A673 (cell line): ENCODE data around the gene CENATAC. TPM values are rescaled to one million over a fixed set of nuclear protein-coding genes. Genes with fewer than 3 reads are reported as not detected.
"Not testable (repeated sequence)": the region's sequence is repeated elsewhere in the genome, so short reads cannot be mapped to it uniquely, and the experiment has no call there.

Source experiments
- BruUV-seq: library from RNA; stranded (reverse); fragments of 400-500 nt; replicated peaks from 2 replicates; lab custom pipeline; 2021; lab: Mats Ljungman, UMichigan
- CTCF ChIA-PET: fragments of 300-600 bp; sonication (Branson Sonifier 250); formaldehyde crosslinking; loops from one replicate; lab custom pipeline; 2022; ENCODE audit warnings: antibody characterized with exemption; lab: Charles Lee
- POLR2A ChIA-PET: fragments of 300-600 bp; sonication (Branson Sonifier 250); formaldehyde crosslinking; loops from one replicate; lab custom pipeline; 2022; ENCODE audit warnings: antibody characterized with exemption; ENCODE audit not compliant: low non-redundant PET; lab: Charles Lee
- DNase-seq: peaks from one replicate; pipeline ENCODE4 v3.0.0-alpha.2; 2015; ENCODE audit warnings: low spot score
- H3K27ac ChIP-seq: fragments of 200-600 bp; sonication (generic); 2 replicates; pipeline ENCODE4 v1.5.1; 2016; ENCODE audit warnings: mixed run types, low read depth, mild to moderate bottlenecking, mixed read lengths, antibody characterized with exemption, low read length; ENCODE audit not compliant: poor library complexity, severe bottlenecking
- H3K27me3 ChIP-seq: fragments of 200-600 bp; sonication (generic); replicated peaks from 2 replicates; pipeline ENCODE4 v1.6.1; 2017; ENCODE audit warnings: mixed run types, low read depth, mild to moderate bottlenecking, mixed read lengths, antibody characterized with exemption, low read length; ENCODE audit not compliant: insufficient read depth, poor library complexity
- H3K36me3 ChIP-seq: fragments of 200-600 bp; sonication (generic); 2 replicates; pipeline ENCODE4 v1.6.1; 2016; ENCODE audit warnings: mixed run types, mild to moderate bottlenecking, mixed read lengths, antibody characterized with exemption, low read length; ENCODE audit not compliant: insufficient read depth, poor library complexity, severe bottlenecking
- H3K4me1 ChIP-seq: fragments of 200-600 bp; sonication (generic); 2 replicates; pipeline ENCODE4 v1.6.1; 2017; ENCODE audit warnings: mixed run types, mild to moderate bottlenecking, mixed read lengths, antibody characterized with exemption, low read length; ENCODE audit not compliant: insufficient read depth, poor library complexity, severe bottlenecking
- H3K4me3 ChIP-seq: fragments of 200-600 bp; sonication (generic); 2 replicates; pipeline ENCODE4 v1.5.1; 2016; ENCODE audit warnings: low read depth, mixed run types, mild to moderate bottlenecking, mixed read lengths, low read length; ENCODE audit not compliant: poor library complexity, severe bottlenecking
- H3K9me3 ChIP-seq: fragments of 200-600 bp; sonication (generic); 2 replicates; pipeline ENCODE4 v1.6.1; 2016; ENCODE audit warnings: mixed run types, low read depth, mild to moderate bottlenecking, mixed read lengths, antibody characterized with exemption, low read length; ENCODE audit not compliant: poor library complexity, severe bottlenecking
- EZH2 ChIP-seq: fragments of 200-600 bp; sonication (generic); IDR thresholded peaks from 2 replicates; pipeline ENCODE4 v1.6.1; 2017; ENCODE audit warnings: borderline replicate concordance, low read depth, mild to moderate bottlenecking, mixed read lengths, antibody characterized with exemption, low read length; ENCODE audit not compliant: poor library complexity, severe bottlenecking
- intact Hi-C: fragments of 100-400 bp; cut with micrococcal nuclease; formaldehyde crosslinking; loops from one replicate; pipeline ENCODE4 v1.10.0; 2022; ENCODE audit not compliant: unreplicated experiment
- total RNA-seq: library from RNA; stranded (reverse); gene quantifications from 2 replicates; pipeline ENCODE4 v1.2.3, GENCODE V29; 2021
- TF ChIP-seq, protein P1 (sequence below): fragments of 300-800, 200-600 bp; sonication (generic); conservative IDR thresholded peaks from 2 replicates; pipeline ENCODE4 v1.5.1; 2017; ENCODE audit warnings: low read depth, mild to moderate bottlenecking, antibody characterized with exemption, low read length, moderate library complexity, mixed read lengths

The CENATAC gene
- total RNA-seq, 1 experiment from 2014 or later = 57.4 TPM

DNA sequence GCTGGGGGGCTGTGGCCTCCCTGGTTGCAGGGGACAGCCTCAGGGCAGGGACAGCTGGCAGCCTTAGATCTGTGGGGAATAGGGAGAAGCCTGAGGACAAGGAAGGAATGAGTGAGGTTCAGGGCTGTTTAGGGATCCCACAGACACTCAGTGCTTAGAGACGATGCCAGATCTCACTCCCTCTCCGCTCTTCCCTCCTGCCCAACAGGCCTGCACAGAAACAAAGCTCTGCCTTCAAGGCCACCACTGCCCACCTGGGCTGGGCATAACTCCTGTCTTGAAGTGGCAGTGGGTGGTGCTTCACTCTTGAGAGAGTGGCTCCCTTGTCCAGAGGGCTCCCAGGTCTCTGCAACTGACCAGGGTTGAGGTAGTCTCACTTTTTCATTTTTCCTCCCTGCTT lies 13.1 kb upstream of the CENATAC start:
- POLR2A ChIA-PET = no interaction called here
- Histone ChIP-seq H3K4me1 (no peaks in the 10 kb centered on the region), H3K36me3 (no peaks in the 10 kb centered on the region), H3K27ac (no peak overlapping the region), H3K9me3 (no peaks in the 10 kb centered on the region), H3K27me3 (no peaks in the 10 kb centered on the region), H3K4me3 (no peak overlapping the region)
- intact Hi-C loops = no loop called here
- BruUV-seq = no TSS peak
- CTCF ChIA-PET = interaction anchor here (0.6 kb wide), 1 partner anchor 287 kb away, joined by 3 read pairs; no protein-coding TSS in a partner anchor
- TF ChIP-seq EZH2 = no peak
- TF ChIP-seq, protein P1, sequence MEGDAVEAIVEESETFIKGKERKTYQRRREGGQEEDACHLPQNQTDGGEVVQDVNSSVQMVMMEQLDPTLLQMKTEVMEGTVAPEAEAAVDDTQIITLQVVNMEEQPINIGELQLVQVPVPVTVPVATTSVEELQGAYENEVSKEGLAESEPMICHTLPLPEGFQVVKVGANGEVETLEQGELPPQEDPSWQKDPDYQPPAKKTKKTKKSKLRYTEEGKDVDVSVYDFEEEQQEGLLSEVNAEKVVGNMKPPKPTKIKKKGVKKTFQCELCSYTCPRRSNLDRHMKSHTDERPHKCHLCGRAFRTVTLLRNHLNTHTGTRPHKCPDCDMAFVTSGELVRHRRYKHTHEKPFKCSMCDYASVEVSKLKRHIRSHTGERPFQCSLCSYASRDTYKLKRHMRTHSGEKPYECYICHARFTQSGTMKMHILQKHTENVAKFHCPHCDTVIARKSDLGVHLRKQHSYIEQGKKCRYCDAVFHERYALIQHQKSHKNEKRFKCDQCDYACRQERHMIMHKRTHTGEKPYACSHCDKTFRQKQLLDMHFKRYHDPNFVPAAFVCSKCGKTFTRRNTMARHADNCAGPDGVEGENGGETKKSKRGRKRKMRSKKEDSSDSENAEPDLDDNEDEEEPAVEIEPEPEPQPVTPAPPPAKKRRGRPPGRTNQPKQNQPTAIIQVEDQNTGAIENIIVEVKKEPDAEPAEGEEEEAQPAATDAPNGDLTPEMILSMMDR = no peak
- no peak for DNase-seq

DNA sequence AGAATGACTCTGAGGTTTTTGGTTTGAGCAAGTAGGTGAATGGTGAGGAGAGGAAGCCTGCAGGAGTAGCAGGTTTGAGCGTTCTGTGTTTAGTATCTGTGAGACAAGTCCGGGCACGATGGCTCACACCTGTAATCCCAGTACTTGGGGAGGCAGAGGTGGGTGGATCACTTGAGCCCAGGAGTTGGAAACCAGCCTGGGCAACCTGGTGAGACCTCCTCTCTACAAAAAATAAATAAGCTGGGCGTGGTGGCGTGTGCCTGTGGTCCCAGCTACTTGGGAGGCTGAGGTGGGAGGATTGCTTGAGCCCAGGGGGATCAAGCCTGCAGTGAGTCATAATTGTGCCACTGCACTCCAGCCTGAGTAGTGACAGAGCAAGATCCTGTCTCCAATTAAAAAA lies 9.7 kb upstream of the CENATAC start:
- Histone ChIP-seq H3K27ac (no peak overlapping the region), H3K36me3 (no peaks in the 10 kb centered on the region), H3K4me1 (no peaks in the 10 kb centered on the region), H3K9me3 (no peaks in the 10 kb centered on the region), H3K27me3 (no peaks in the 10 kb centered on the region), H3K4me3 (no peak overlapping the region)
- intact Hi-C loops = no loop called here
- TF ChIP-seq, protein P1 = no peak
- TF ChIP-seq EZH2 = no peak
- BruUV-seq = no TSS peak
- CTCF ChIA-PET = no interaction called here
- POLR2A ChIA-PET = no interaction called here
- DNase-seq = no peak

DNA sequence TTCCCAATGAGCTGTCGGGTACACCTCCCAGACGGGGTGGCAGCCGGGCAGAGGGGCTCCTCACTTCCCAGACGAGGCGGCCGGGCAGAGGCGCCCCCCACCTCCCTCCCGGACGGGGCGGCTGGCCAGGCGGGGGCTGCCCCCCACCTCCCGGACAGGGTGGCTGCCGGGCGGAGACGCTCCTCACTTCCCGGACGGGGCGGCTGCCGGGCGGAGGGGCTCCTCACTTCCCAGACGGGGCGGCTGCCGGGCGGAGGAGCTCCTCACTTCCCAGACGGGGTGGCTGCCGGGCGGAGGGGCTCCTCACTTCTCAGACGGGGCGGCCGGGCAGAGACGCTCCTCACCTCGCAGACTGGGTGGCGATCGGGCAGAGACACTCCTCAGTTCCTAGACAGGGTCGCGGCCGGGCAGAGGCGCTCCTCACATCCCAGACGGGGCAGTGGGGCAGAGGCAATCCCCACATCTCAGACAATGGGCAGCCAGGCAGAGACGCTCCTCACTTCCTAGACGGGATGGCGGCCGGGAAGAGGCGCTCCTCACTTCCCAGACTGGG lies 6.4 kb upstream of the CENATAC start:
- CTCF ChIA-PET, H3K9me3 ChIP-seq, H3K27me3 ChIP-seq, H3K27ac ChIP-seq, DNase-seq, H3K4me1 ChIP-seq, intact Hi-C loops, POLR2A ChIA-PET, H3K36me3 ChIP-seq, BruUV-seq, H3K4me3 ChIP-seq: not testable (repeated sequence)
